Hepatocyte (in vitro differentiated cells): Measurements from ENCODE around the gene RASGEF1C.

ENCODE experiments used
- CTCF ChIP-seq: fragments of 200-600 bp; sonication (generic); IDR thresholded peaks from 2 replicates; pipeline ENCODE4 v1.5.1; 2016; ENCODE audit warnings: antibody characterized with exemption, mild to moderate bottlenecking; ENCODE audit not compliant: poor library complexity
- EZH2 ChIP-seq: fragments of 200-600 bp; sonication (generic); IDR thresholded peaks from 2 replicates; pipeline ENCODE4 v1.6.1; 2016; ENCODE audit warnings: antibody characterized with exemption, mild to moderate bottlenecking, borderline replicate concordance

GRCh38 chr5:180072256-180072548, 136.8 kb downstream of the RASGEF1C start:
- TF ChIP-seq CTCF (no peak), EZH2 (no peak)
